ENCODE data around the gene AAK1. TPM values are rescaled to one million over a fixed set of nuclear protein-coding genes. Genes with fewer than 3 reads are reported as not detected.

The AAK1 gene
- total RNA-seq, 2 donors from 2014 or later = 55.2 to 77.9 TPM

GRCh38 chr2:69464575-69464974 lies 179.0 kb downstream of the AAK1 start:
- TF ChIP-seq CTCF (IDR thresholded peaks at IDR 0.05) = no peak
- DNase-seq (ENCODE audit: low spot score) (no peak), ATAC-seq (ENCODE audit: insufficient number of reproducible peaks, low FRiP score, low read depth) (no peak)

GRCh38 chr2:69462780-69463179 lies 180.8 kb downstream of the AAK1 start:
- H3K36me3 ChIP-seq = peaks cover 16% of the 10 kb centered on the region
- DNase-seq (ENCODE audit: low spot score) = no peak
- H3K9me3 ChIP-seq = no peaks in the 10 kb centered on the region
- ATAC-seq (ENCODE audit: insufficient number of reproducible peaks, low FRiP score, low read depth) = no peak
- no peak overlapping the region for H3K4me3 ChIP-seq
- no peak overlapping the region for H3K27ac ChIP-seq
- H3K4me1 ChIP-seq (ENCODE audit: control insufficient read depth in 1 of 2, low read depth in 2 of 2) = no peaks in the 10 kb centered on the region
- no peak for TF ChIP-seq CTCF (IDR thresholded peaks at IDR 0.05)
- no peaks in the 10 kb centered on the region for H3K27me3 ChIP-seq (replicated peaks; ENCODE audit: insufficient read depth)

More at GRCh38 chr2:69464575-69464974, 179.0 kb downstream of the AAK1 start:
- H3K27me3 ChIP-seq (replicated peaks; ENCODE audit: insufficient read depth) = no peaks in the 10 kb centered on the region
- H3K9me3 ChIP-seq = no peaks in the 10 kb centered on the region
- H3K36me3 ChIP-seq = peaks cover 16% of the 10 kb centered on the region
- no peak overlapping the region for H3K27ac ChIP-seq
- no peak overlapping the region for H3K4me3 ChIP-seq
- peaks cover 0 to 4% of the 10 kb centered on the region in 2 donors for H3K4me1 ChIP-seq (ENCODE audit: control insufficient read depth in 1 of 2, low read depth in 2 of 2)

- ATAC-seq (ENCODE audit: insufficient number of reproducible peaks, low FRiP score, low read depth) = no peak
- no peaks in the 10 kb centered on the region for H3K9me3 ChIP-seq
- H3K27ac ChIP-seq = no peak overlapping the region
- peaks cover 16% of the 10 kb centered on the region for H3K36me3 ChIP-seq
- TF ChIP-seq CTCF (IDR thresholded peaks at IDR 0.05) = no peak
- H3K4me3 ChIP-seq = no peak overlapping the region
- no peak for DNase-seq (ENCODE audit: low spot score)
- no peaks in the 10 kb centered on the region for H3K4me1 ChIP-seq (ENCODE audit: control insufficient read depth in 1 of 2, low read depth in 2 of 2)
- no peaks in the 10 kb centered on the region for H3K27me3 ChIP-seq (replicated peaks; ENCODE audit: insufficient read depth)
Measured at GRCh38 chr2:69461404-69461803, 182.1 kb downstream of the AAK1 start.

- ATAC-seq (ENCODE audit: insufficient number of reproducible peaks, low FRiP score, low read depth) = no peak
- H3K27me3 ChIP-seq (replicated peaks; ENCODE audit: insufficient read depth) = no peaks in the 10 kb centered on the region
- H3K9me3 ChIP-seq = no peaks in the 10 kb centered on the region
- no peak for TF ChIP-seq CTCF (IDR thresholded peaks at IDR 0.05)
- H3K36me3 ChIP-seq = peaks cover 4% of the 10 kb centered on the region
- H3K4me1 ChIP-seq (ENCODE audit: control insufficient read depth in 1 of 2, low read depth in 2 of 2) = no peaks in the 10 kb centered on the region
- DNase-seq (ENCODE audit: low spot score) = no peak
- no peak overlapping the region for H3K27ac ChIP-seq
- H3K4me3 ChIP-seq = no peak overlapping the region
Measured at GRCh38 chr2:69459936-69460335, 183.6 kb downstream of the AAK1 start.

- no peak for ATAC-seq (ENCODE audit: insufficient number of reproducible peaks, low FRiP score, low read depth)
- Histone ChIP-seq H3K4me3 (no peak overlapping the region), H3K36me3 (no peaks in the 10 kb centered on the region), H3K27ac (no peak overlapping the region), H3K27me3 (replicated peaks; ENCODE audit: insufficient read depth) (no peaks in the 10 kb centered on the region), H3K4me1 (ENCODE audit: control insufficient read depth in 1 of 2, low read depth in 2 of 2) (no peaks in the 10 kb centered on the region), H3K9me3 (no peaks in the 10 kb centered on the region)
- no peak for DNase-seq (ENCODE audit: low spot score)
- no peak for TF ChIP-seq CTCF (IDR thresholded peaks at IDR 0.05)
Measured at GRCh38 chr2:69456950-69457445, 186.5 kb downstream of the AAK1 start.

Data from thoracic aorta (tissue), 2 donors.